Neural progenitor cell (in vitro differentiated cells): ENCODE results near the gene RNF224.

ENCODE experiments used
- EZH2 ChIP-seq: fragments of 200-600 bp; sonication (generic); IDR thresholded peaks from 2 replicates; pipeline ENCODE4 v1.6.1; 2017; ENCODE audit warnings: antibody characterized with exemption, mild to moderate bottlenecking, moderate library complexity
- EZH2phosphoT487 ChIP-seq: fragments of 200-600 bp; sonication (generic); IDR thresholded peaks from 2 replicates; pipeline ENCODE4 v1.6.1; 2017; ENCODE audit warnings: antibody characterized with exemption
- TF ChIP-seq, protein P1 (sequence below): fragments of 200-600 bp; sonication (generic); IDR thresholded peaks from 2 replicates; pipeline ENCODE4 v1.5.1; 2017; ENCODE audit warnings: antibody characterized with exemption, mild to moderate bottlenecking

DNA sequence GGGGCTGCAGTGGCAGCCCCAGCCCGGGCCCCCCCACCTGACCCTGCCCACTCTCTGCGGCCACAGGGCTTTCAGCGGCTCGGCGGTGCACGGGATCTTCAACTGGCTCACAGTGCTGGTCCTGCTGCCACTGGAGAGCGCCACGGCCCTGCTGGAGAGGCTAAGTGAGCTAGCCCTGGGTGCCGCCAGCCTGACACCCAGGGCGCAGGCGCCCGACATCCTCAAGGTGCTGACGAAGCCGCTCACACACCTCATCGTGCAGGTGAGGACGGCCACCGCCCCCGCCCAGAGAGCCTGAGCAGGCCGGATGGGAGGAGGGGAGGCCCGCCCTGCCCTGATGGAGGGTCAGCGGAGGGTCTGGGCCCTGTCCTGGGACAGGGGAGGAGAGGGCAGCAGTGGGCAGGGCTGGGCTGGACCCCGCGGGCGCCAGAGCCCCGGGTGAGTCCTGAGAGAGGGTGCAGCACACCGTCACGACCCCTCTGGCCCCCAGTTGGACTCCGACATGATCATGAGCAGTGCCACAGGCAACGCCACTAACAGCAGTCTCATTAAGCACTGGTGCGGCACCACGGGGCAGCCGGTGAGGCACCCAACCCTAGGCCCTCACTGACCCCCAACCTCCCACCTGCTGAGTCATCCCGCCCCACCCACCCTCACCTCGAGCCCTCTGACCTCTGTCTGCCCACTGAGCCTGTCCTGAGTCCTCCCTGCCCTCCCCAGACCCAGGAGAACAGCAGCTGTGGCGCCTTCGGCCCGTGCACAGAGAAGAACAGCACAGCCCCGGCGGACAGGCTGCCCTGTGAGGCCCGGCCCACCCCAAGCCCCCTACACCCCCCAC is 6.1 kb downstream of the RNF224 start:
- TF ChIP-seq, protein P1, sequence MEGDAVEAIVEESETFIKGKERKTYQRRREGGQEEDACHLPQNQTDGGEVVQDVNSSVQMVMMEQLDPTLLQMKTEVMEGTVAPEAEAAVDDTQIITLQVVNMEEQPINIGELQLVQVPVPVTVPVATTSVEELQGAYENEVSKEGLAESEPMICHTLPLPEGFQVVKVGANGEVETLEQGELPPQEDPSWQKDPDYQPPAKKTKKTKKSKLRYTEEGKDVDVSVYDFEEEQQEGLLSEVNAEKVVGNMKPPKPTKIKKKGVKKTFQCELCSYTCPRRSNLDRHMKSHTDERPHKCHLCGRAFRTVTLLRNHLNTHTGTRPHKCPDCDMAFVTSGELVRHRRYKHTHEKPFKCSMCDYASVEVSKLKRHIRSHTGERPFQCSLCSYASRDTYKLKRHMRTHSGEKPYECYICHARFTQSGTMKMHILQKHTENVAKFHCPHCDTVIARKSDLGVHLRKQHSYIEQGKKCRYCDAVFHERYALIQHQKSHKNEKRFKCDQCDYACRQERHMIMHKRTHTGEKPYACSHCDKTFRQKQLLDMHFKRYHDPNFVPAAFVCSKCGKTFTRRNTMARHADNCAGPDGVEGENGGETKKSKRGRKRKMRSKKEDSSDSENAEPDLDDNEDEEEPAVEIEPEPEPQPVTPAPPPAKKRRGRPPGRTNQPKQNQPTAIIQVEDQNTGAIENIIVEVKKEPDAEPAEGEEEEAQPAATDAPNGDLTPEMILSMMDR, result no peak
- TF ChIP-seq EZH2, result no peak
- no peak for TF ChIP-seq EZH2phosphoT487
